ENCODE results near the gene ATP1A1. TPM values are rescaled to one million over a fixed set of nuclear protein-coding genes. Genes with fewer than 3 reads are reported as not detected.

The ATP1A1 gene
- total and polyA plus RNA-seq, 9 of the 15 experiments (the other 6 are each of a cell fraction or from before 2014, with no cell fraction given): 99.3 to 513 (median 234) TPM

- peak in 1 of 2 experiments; percentile 60; a peak in 1 of 4 replicates for TF ChIP-seq MNT (conservative IDR thresholded peaks at IDR 0.05)
- TF ChIP-seq FOXP4 (CRISPR knock-in tag; IDR thresholded peaks at IDR 0.05; ENCODE audit: borderline replicate concordance): no peak; the same call in 1 of the 2 replicates
- no peak for TF ChIP-seq E4F1 (CRISPR knock-in tag; IDR thresholded peaks at IDR 0.05; ENCODE audit: borderline replicate concordance)
- no peak for TF ChIP-seq KLF10 (CRISPR knock-in tag; IDR thresholded peaks at IDR 0.05)
- TF ChIP-seq KLF13 (tag; IDR thresholded peaks at IDR 0.05; ENCODE audit: borderline replicate concordance, low read depth): 0 out of 2 replicates have a peak, but pooled peaks have one; percentile 28
- TF ChIP-seq ZNF785 (CRISPR knock-in tag; IDR thresholded peaks at IDR 0.05): no peak
- no peak for TF ChIP-seq FOXA1 (IDR thresholded peaks at IDR 0.05; ENCODE audit: borderline replicate concordance)
- TF ChIP-seq ZNF224 (CRISPR knock-in tag; IDR thresholded peaks at IDR 0.05): no peak
- no peak for TF ChIP-seq DNMT1 (IDR thresholded peaks at IDR 0.05)
- TF ChIP-seq ATF1 (CRISPR knock-in tag; IDR thresholded peaks at IDR 0.05): no peak
- TF ChIP-seq ATF1 (tag; IDR thresholded peaks at IDR 0.05): peak; percentile 71
- no peak for TF ChIP-seq TEAD1 (CRISPR knock-in tag; IDR thresholded peaks at IDR 0.05)
- TF ChIP-seq EZH2 (IDR thresholded peaks at IDR 0.05; ENCODE audit: borderline replicate concordance, low read depth, low read length): no peak
- TF ChIP-seq MLLT1 (IDR thresholded peaks at IDR 0.05): peak in 1 of 2 experiments; percentile 67; a peak in 1 of 4 replicates
- no peak for TF ChIP-seq SETDB1 (IDR thresholded peaks at IDR 0.05; ENCODE audit: low read length)
- no peak; the same call in 1 of the 2 replicates for TF ChIP-seq KLF1 (tag; IDR thresholded peaks at IDR 0.05)
- peak; percentile 80 for TF ChIP-seq POLR2A (conservative IDR thresholded peaks at IDR 0.05)
- TF ChIP-seq BRF2 (IDR thresholded peaks at IDR 0.05; ENCODE audit: borderline replicate concordance, insufficient read depth, insufficient read length): no peak
- TF ChIP-seq MED1 (CRISPR knock-in tag; IDR thresholded peaks at IDR 0.05; ENCODE audit: borderline replicate concordance): no peak
- TF ChIP-seq ILK (tag; IDR thresholded peaks at IDR 0.05; ENCODE audit: borderline replicate concordance, low read depth): no peak
Measured at GRCh38 chr1:116418091-116418830, 45.2 kb downstream of the ATP1A1 start (continued).
